Activated naive CD8-positive, alpha-beta T cell treated with anti-CD3 and anti-CD28 coated beads, Interleukin-2, amount 50 U/mL, for 16 hours (primary cell): ENCODE measurements around the gene LCORL.
A peak's percentile ranks its signal among the peaks of the same experiment; 100 is the strongest.
"Not testable (repeated sequence)": the region's sequence is repeated elsewhere in the genome, so short reads cannot be mapped to it uniquely, and the experiment has no call there.

Source experiments
- DNase-seq: peaks from one replicate; pipeline ENCODE4 v3.0.0-alpha.2; 2020; ENCODE audit warnings: low read depth, low spot score

Gene LCORL

DNA sequence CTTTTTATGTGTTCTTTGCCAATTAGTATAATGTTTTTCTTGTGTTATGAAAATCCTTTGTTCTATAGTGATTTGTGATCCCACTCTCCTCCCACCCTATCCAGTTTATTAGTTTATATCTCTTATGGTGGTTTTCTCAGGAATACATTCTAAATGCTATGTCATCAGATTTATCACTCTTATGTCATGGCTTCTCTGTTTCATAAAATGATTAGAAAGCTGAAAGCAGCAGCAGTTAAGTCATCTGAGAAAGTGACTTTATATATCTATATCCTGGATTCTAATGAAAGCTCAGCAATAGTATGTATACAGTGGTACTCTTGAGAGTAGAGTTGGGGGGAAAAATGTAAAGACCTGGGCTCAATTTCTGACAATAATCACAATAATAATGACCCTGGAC is 169.6 kb downstream of the LCORL start:
- no peak for DNase-seq

DNA sequence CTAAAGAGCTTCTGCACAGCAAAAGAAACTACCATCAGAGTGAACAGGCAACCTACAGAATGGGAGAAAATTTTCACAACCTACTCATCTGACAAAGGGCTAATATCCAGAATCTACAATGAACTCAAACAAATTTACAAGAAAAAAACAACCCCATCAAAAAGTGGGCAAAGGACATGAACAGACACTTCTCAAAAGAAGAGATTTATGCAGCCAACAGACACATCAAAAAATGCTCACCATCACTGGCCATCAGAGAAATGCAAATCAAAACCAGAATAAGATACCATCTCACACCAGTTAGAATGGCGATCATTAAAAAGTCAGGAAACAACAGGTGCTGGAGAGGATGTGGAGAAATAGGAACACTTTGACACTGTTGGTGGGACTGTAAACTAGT is 171.3 kb downstream of the LCORL start:
- not testable (repeated sequence) for DNase-seq

DNA sequence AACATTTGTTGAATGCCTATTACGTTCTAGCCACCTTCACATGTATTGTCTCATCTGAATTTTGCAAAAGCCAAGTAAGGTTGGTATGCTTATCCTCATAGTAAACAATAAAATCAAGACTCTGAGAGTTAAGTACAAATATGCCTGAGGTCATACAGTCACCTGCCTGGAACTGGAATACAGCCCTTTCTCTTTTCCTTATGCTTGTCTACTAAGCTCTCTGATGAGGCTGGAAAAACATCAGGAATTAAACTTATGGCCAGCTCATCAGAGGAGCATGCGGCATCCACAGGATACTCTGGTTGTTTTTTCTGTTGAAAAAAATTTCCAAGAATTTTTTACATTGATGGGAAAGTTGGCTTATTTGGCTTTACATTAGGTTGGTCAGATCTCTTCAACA is 175.3 kb downstream of the LCORL start:
- no peak for DNase-seq

DNA sequence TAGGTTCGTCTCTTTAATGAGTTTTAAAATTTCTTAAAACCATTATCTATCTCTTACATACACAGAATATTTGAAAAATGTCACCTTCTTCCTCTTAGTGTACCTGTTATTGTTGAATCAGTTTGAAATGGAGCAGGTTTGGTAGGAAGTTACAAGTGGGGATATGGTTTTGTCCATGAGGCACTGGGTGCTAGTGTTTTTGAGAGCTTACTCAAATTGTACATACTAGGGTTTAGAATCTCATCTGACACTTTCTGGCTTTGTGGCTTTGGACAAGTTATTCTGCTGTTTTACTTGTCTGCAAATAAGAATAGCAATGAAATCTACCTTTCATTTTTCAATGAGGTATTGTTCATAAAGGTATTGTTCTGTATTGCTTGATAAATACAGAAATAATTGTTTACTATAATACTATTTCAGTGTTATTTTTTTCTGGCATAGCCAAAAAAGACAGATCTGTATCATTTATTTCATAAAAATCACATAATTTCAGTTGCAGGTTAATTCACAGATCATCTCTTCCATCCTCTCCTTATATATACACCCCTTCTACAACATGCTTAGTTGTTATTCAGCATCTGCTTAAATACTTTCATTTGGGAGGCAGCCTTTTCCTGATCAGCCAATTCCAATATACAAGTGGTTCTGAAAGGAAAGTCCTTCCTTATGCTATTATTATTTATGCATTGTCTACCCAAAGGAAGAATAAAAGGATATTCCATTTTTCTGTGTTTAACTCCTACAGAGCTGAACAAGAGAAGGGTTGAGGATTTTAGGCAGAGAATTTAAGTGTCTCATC is 197.5 kb downstream of the LCORL start:
- no peak for DNase-seq

DNA sequence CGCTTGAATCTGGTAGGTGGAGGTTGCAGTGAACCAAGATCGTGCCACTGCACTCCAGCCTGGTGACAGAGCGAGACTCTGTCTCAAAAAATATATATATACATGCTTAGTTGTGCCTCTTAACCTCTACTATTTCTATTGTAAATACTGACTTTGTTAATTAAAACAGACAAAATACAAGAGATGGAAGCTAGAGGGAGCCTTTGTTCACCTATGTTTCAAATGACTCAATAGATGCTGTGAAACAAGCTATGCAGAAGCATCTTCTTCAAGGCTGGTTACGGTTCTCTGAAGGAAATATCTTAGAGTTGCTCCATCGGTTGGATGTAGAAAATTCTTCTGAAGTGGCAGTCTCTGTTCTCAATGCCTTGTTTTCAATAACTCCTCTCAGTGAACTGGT is 204.5 kb downstream of the LCORL start:
- DNase-seq: no peak

DNA sequence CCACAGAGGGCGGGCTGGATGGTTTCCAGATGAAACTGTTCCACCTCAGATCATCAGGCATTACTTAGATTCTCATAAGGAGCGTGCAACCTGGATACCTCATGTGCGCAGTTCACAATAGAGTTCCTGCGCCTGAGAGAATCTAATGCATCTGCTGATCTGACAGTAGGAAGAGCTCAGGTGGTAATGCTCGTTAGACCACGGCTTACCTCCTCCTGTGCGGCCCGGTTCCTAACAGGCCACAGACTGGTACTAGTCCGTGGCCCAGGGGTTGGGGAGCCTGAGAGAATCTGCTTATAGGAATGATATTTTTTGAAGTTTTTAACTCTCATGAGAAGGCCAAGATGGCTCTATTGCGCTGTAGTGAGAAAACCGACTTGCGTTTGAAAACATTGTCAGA is 205.4 kb downstream of the LCORL start:
- DNase-seq: no peak

DNA sequence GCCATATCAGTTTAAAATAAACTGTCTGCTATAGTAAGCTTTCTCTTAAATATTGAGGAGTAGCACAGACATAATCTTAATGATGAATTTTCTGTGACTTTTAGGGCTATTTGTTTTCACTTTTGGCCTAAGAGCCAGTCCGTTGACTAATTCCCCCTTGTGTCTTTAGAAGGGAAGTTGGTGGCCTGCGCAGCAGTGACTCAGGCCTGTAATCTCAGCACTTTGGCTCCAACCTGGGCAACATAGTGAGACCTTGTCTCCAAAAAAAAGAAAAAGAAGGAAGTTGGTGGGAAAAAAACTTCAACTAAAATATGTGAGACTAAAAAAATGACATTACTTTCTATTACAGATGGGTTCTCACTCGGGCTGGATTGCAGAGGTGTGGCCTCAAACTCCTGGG is 207.4 kb downstream of the LCORL start:
- DNase-seq: no peak

DNA sequence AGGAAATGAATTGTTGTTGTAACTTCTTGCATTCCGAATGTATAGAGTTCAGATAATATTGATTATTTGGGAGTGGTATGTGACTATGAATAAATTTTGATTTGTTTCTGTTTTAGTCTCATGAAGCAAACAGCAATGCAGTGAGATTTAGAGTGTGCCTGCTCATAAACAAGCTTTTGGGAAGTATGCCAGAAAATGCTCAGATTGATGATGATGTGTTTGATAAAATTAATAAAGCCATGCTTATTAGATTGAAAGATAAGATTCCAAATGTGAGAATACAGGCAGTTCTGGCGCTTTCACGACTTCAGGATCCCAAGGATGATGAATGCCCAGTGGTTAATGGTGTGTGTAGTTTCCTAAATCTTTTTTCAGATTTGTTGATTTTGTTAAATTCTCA is 208.8 kb downstream of the LCORL start:
- DNase-seq: no peak

DNA sequence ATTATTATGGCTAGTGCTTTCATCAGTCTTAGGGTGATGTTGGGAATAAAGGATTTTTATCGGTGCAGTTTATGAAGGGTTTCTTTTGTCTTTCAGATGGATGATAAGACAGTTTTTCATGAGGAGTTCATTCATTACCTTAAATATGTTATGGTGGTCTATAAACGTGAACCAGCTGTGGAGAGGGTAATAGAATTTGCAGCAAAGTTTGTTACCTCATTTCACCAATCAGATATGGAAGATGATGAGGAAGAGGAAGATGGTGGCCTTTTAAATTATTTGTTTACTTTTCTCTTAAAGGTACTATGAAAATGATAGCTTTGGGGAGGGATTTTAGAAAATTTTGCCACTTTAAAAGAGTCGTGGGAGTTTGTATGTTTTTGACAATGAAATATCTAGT is 209.4 kb downstream of the LCORL start:
- DNase-seq: no peak

DNA sequence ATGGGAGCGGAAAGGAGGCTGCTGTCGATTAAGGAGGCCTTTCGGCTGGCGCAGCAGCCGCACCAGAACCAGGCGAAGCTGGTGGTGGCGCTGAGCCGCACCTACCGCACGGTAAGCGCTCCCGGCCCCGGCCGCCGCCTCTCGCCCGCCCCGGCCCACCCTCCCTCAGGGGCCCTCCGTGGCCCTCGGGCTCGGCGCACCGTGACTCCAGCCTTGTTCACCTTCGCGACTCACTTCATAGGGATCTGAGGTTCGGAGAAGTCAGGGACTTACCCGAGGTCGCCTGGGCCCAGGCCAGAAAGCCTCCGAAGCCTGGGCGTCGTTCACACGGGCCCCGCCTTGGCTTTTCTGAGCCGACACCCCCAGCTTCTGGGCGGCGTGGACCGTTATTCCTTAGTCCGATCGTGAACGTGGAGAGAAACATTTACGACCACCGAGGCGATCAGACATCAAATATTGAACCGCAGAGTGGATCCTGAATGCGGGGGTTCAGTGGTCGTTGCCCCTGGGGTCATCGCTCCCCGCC is 210.4 kb downstream of the LCORL start:
- no peak for DNase-seq

DNA sequence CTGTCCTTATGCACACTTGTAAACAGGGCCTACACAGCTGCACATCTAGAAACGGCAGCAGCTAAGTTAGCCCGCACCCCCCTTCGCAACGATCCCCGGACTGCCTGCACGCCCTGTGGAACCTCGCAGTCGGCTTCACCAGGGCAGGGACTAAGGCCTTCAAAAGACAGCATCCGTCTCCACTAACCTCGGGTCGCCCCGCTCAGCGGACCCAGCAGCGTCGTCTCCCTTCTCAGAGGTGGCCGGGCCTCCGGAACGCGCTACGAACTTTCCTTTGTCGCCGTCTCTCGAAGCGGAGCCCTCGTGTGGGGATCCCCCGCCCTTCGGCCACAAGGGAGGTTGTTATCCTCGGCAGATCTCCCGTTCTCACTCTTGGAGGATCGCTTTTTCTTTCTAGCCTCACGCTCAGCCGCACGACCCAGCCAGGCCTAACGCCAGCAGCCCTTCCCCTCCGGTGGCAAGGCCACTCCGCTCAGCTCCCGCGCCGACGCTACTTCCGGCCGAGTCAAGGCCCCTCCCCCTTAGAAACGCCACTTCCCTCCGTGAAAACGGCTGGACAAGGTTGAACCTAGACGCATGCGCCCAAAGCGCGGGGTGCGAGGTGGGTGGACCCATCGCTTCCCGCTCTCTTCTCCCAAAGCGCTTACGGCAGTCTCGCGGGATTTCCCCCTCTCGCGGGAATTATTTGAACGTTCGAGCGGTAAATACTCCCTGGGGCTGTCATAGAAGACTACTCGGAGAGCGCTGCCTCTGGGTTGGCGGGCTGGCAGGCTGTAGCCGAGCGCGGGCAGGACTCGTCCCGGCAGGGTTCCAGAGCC is 211.1 kb downstream of the LCORL start, which contains the start of the genes DCAF16 and NCAPG:
Gene DCAF16 (minus strand): TSS at position 498 of the 818 bp plus-strand sequence. CDS start 6,616 bp downstream, outside the sequence.
Gene NCAPG (plus strand): TSS at position 720 of the 818 bp plus-strand sequence. CDS start 99 bp downstream, outside the sequence.
- peak; percentile 96 for DNase-seq

DNA sequence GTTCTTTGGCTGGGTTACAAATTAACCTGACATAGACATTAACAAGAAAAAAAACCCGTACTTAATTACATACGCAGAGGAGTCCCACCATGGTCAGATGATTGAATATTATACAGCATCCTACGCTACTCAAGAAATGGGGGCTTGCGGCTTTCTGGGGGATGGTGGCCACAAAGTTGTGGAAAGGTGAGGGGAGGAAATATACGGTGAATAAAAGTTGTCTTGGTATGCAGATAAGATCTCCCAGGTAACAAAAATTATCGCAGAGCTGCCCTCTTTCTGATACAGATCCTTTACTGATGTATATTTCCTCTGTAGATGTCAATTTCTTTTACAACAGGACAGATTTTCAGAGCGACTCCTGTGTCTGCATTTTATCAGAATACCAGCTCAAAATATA is 211.9 kb downstream of the LCORL start:
- no peak for DNase-seq

DNA sequence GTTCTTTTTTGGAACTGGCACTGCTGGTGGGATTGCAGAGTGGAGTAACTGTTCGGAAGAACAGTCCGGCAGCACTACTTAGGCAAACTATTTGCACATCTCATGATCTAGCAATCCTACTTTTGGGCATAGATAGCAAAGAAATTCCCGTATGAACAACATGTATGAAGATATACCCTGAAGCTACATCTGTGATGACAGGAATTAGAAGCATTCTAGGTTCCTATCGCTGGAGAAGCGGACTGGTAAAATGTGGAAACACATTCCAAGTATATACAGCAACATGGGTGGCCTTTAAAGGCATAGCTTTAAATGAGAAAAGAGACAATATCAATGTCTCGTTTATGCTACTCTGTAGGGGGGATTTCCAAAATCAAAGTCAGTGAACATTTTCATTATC is 214.1 kb downstream of the LCORL start:
- no peak for DNase-seq

DNA sequence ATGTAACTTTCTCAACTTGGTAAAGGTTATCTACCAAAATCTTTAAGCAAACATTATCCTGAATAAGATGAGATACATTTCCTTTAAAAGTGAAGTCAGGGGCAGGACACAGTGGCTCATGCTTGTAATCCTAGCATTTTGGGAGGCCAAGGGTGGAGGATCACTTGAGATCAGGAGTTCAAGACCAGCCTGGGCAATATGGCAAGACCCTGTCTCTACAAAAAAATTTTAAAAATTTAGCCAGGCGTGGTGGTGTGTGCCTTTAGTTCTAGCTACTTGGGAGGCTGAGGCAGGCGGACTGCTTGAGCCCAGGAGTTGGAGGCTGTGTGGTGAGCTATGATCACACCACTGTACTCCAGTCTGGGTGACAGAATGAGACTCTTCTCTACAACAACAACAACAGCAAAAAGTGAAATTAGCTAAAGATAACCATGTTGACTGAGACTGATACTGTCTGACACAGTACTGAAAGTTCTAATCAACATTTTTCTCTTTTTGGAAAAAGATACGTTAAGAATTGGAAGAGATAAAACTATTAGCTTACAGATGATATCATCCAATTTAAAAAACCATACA is 215.9 kb downstream of the LCORL start:
- DNase-seq: no peak

DNA sequence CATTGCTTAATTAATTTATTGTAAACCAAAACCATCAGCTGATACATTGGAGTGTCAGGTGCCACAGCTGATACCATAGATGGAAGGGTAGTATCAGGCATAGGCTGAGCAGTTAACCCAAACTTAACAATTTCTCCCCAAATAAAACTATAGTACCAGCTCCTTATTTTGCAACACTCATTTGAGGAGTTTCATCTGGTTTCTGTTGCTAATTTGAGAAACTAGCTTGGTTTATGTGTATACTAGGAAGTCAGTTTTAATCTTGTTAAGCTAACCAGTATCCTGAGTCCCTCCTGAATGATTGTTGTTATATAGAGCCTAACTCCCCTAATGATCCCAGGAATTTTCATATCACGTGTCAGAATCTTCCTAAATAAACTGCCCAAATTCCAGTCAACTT is 223.7 kb downstream of the LCORL start:
- no peak for DNase-seq

DNA sequence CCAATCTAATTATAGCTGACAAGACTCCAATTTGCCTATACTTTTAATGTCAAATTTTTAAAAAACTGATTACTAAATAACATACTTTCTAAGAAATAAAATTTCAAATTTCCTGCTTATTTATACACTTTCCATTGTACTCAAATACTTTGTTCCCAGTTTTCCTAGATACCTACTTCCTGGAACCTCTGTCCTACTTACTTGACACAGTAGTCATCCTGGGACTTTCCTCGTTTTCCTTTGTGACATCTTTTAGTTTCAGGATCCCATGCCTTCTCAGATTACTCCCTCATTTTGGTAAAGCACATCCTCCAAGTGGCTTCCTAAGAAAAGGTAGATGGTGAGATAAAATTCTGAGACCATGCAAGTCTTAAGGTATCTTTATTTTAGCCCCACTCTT is 226.8 kb downstream of the LCORL start:
- no peak for DNase-seq
